Activated CD4-positive, alpha-beta T cell treated with anti-CD3 and anti-CD28 coated beads, Interleukin-2, amount 10 ng/mL, durations not matched to agents 7 days and 5 days (primary cell): ENCODE results near the gene VEGFA. TPM values are rescaled to one million over a fixed set of nuclear protein-coding genes. Genes with fewer than 3 reads are reported as not detected.
A peak's percentile ranks its signal among the peaks of the same experiment; 100 is the strongest.

Experiments
- CTCF ChIA-PET: fragments of 350-600 bp; sonication (Branson Sonifier 250); formaldehyde crosslinking; loops from one replicate; lab custom pipeline; 2021; ENCODE audit warnings: antibody characterized with exemption; lab: Charles Lee
- POLR2A ChIA-PET: fragments of 350-600 bp; sonication (Branson Sonifier 250); formaldehyde crosslinking; loops from one replicate; lab custom pipeline; 2021; ENCODE audit warnings: antibody characterized with exemption; lab: Charles Lee
- DNase-seq: peaks from one replicate; pipeline ENCODE4 v3.0.0-alpha.2; 2020
- H3K27ac Mint-ChIP-seq: one replicate; pipeline ENCODE4 v1.8.0; 2021; ENCODE audit warnings: mild to moderate bottlenecking, moderate library complexity, mixed read lengths
- H3K27me3 Mint-ChIP-seq: one replicate; pipeline ENCODE4 v1.8.0; 2021; ENCODE audit warnings: mixed read lengths
- H3K36me3 Mint-ChIP-seq: one replicate; pipeline ENCODE4 v1.8.0; 2021; ENCODE audit warnings: low read depth, mixed read lengths
- H3K4me1 Mint-ChIP-seq: one replicate; pipeline ENCODE4 v1.8.0; 2021; ENCODE audit warnings: mixed read lengths
- H3K4me3 Mint-ChIP-seq: one replicate; pipeline ENCODE4 v1.8.0; 2021; ENCODE audit warnings: mild to moderate bottlenecking, moderate library complexity, mixed read lengths
- H3K9me3 Mint-ChIP-seq: one replicate; pipeline ENCODE4 v1.8.0; 2021; ENCODE audit warnings: mixed read lengths
- total RNA-seq, 2 experiments: library from RNA; stranded (reverse); gene quantifications; one replicate each; pipeline ENCODE4 v1.2.3, GENCODE V29; 2021

The VEGFA gene
- total RNA-seq: 10 to 100 TPM; 23.7 to 25.8 TPM

GRCh38 chr6:43769526-43770371, at the start of gene VEGFA:
TSS of gene VEGFA (plus strand) at chr6:43770211.
- H3K9me3 Mint-ChIP-seq: no peaks in the 10 kb centered on the region
- peak; percentile 91 for DNase-seq
- peak within 1 kb of the TSS; percentile 86 for H3K27ac Mint-ChIP-seq
- H3K4me1 Mint-ChIP-seq: peaks cover 31% of the 10 kb centered on the region
- peak within 1 kb of the TSS; percentile 88 for H3K4me3 Mint-ChIP-seq
- peaks cover 3% of the 10 kb centered on the region for H3K36me3 Mint-ChIP-seq
- POLR2A ChIA-PET: interaction anchor here (0.6 to 0.7 kb wide), 2 partner anchors 292 to 304 kb away, joined by 3 read pairs; no protein-coding TSS in a partner anchor
- CTCF ChIA-PET: interaction anchor here (0.6 to 4.4 kb wide), 38 partner anchors 8 to 452 kb away, joined by 3 to 45 read pairs (median 4); partner anchors contain the start of genes MAD2L1BP and RSPH9
- peaks cover 5% of the 10 kb centered on the region for H3K27me3 Mint-ChIP-seq

GRCh38 chr6:43720999-43721398, 49.0 kb upstream of the VEGFA start:
- H3K4me3 Mint-ChIP-seq: no peak overlapping the region
- no peaks in the 10 kb centered on the region for H3K9me3 Mint-ChIP-seq
- POLR2A ChIA-PET: no interaction called here
- H3K4me1 Mint-ChIP-seq: peaks cover 28% of the 10 kb centered on the region
- peaks cover 8% of the 10 kb centered on the region for H3K27me3 Mint-ChIP-seq
- no peak for DNase-seq
- no peak overlapping the region for H3K27ac Mint-ChIP-seq
- no peaks in the 10 kb centered on the region for H3K36me3 Mint-ChIP-seq
- CTCF ChIA-PET: interaction anchor here (0.6 to 2.1 kb wide), 5 partner anchors 11 to 353 kb away, joined by 3 to 5 read pairs (median 3); no protein-coding TSS in a partner anchor

GRCh38 chr6:43722920-43723545, 47.0 kb upstream of the VEGFA start:
- DNase-seq: no peak
- no peaks in the 10 kb centered on the region for H3K36me3 Mint-ChIP-seq
- no peak overlapping the region for H3K27ac Mint-ChIP-seq
- ChIA-PET CTCF (interaction anchor here (0.6 to 2.6 kb wide), 5 partner anchors 12 to 356 kb away, joined by 3 to 10 read pairs (median 3); no protein-coding TSS in a partner anchor), POLR2A (no interaction called here)
- peaks cover 8% of the 10 kb centered on the region for H3K27me3 Mint-ChIP-seq
- H3K4me3 Mint-ChIP-seq: no peak overlapping the region
- H3K9me3 Mint-ChIP-seq: no peaks in the 10 kb centered on the region
- peaks cover 32% of the 10 kb centered on the region for H3K4me1 Mint-ChIP-seq

GRCh38 chr6:43723737-43724295, 46.2 kb upstream of the VEGFA start:
- ChIA-PET POLR2A (no interaction called here), CTCF (interaction anchor here (0.6 to 2.6 kb wide), 7 partner anchors 11 to 1800 kb away, joined by 3 to 10 read pairs (median 3); no protein-coding TSS in a partner anchor)
- Mint-ChIP-seq H3K4me1 (peaks cover 32% of the 10 kb centered on the region), H3K27ac (no peak overlapping the region), H3K27me3 (peaks cover 8% of the 10 kb centered on the region), H3K4me3 (no peak overlapping the region), H3K36me3 (no peaks in the 10 kb centered on the region), H3K9me3 (no peaks in the 10 kb centered on the region)
- peak; percentile 76 for DNase-seq

GRCh38 chr6:43724354-43724753, 45.7 kb upstream of the VEGFA start:
- CTCF ChIA-PET: interaction anchor here (0.6 to 2.6 kb wide), 12 partner anchors 10 to 1800 kb away, joined by 3 to 10 read pairs (median 3); no protein-coding TSS in a partner anchor

GRCh38 chr6:43724914-43725642, 44.9 kb upstream of the VEGFA start:
- Mint-ChIP-seq H3K9me3 (no peaks in the 10 kb centered on the region), H3K36me3 (no peaks in the 10 kb centered on the region), H3K27ac (peak overlapping the region; percentile 83), H3K4me1 (peaks cover 32% of the 10 kb centered on the region), H3K4me3 (peak overlapping the region; percentile 36), H3K27me3 (peaks cover 8% of the 10 kb centered on the region)
- ChIA-PET CTCF (interaction anchor here (0.5 to 2.6 kb wide), 14 partner anchors 9 to 369 kb away, joined by 3 to 10 read pairs (median 3); no protein-coding TSS in a partner anchor), POLR2A (interaction anchor here (1.0 kb wide), 1 partner anchor 46 kb away, joined by 4 read pairs; no protein-coding TSS in a partner anchor)
- DNase-seq: peak; percentile 76

More at GRCh38 chr6:43724354-43724753, 45.7 kb upstream of the VEGFA start:
- no peaks in the 10 kb centered on the region for H3K9me3 Mint-ChIP-seq
- peaks cover 32% of the 10 kb centered on the region for H3K4me1 Mint-ChIP-seq
- H3K27ac Mint-ChIP-seq: peak overlapping the region; percentile 83
- peaks cover 8% of the 10 kb centered on the region for H3K27me3 Mint-ChIP-seq
- DNase-seq: no peak
- no peak overlapping the region for H3K4me3 Mint-ChIP-seq
- POLR2A ChIA-PET: no interaction called here
- no peaks in the 10 kb centered on the region for H3K36me3 Mint-ChIP-seq

GRCh38 chr6:43725643-43726580, 44.1 kb upstream of the VEGFA start:
- DNase-seq: no peak
- Mint-ChIP-seq H3K27ac (peak overlapping the region; percentile 83), H3K27me3 (peaks cover 7% of the 10 kb centered on the region), H3K4me1 (peaks cover 32% of the 10 kb centered on the region), H3K36me3 (peaks cover under 1% of the 10 kb centered on the region), H3K4me3 (peak overlapping the region; percentile 36), H3K9me3 (peaks cover 5% of the 10 kb centered on the region)
- ChIA-PET POLR2A (interaction anchor here (1.0 kb wide), 1 partner anchor 45 kb away, joined by 4 read pairs; no protein-coding TSS in a partner anchor), CTCF (interaction anchor here (0.5 to 2.6 kb wide), 9 partner anchors 8 to 357 kb away, joined by 3 to 10 read pairs (median 3); no protein-coding TSS in a partner anchor)

- peaks cover 32% of the 10 kb centered on the region for H3K4me1 Mint-ChIP-seq
- H3K36me3 Mint-ChIP-seq: peaks cover 6% of the 10 kb centered on the region
- DNase-seq: no peak
- POLR2A ChIA-PET: no interaction called here
- H3K27me3 Mint-ChIP-seq: peaks cover 2% of the 10 kb centered on the region
- H3K4me3 Mint-ChIP-seq: no peak overlapping the region
- peaks cover 8% of the 10 kb centered on the region for H3K9me3 Mint-ChIP-seq
- no peak overlapping the region for H3K27ac Mint-ChIP-seq
- CTCF ChIA-PET: interaction anchor here (0.6 to 1.8 kb wide), 3 partner anchors 10 to 21 kb away, joined by 3 to 4 read pairs (median 3); no protein-coding TSS in a partner anchor
These were observed 42.4 kb upstream of the VEGFA start for GRCh38 chr6:43727634-43728033.

- H3K4me1 Mint-ChIP-seq: peaks cover 28% of the 10 kb centered on the region
- ChIA-PET POLR2A (no interaction called here), CTCF (interaction anchor here (0.6 to 1.8 kb wide), 3 partner anchors 9 to 20 kb away, joined by 3 to 4 read pairs (median 3); no protein-coding TSS in a partner anchor)
- H3K4me3 Mint-ChIP-seq: no peak overlapping the region
- peaks cover 2% of the 10 kb centered on the region for H3K27me3 Mint-ChIP-seq
- DNase-seq: no peak
- peaks cover 8% of the 10 kb centered on the region for H3K9me3 Mint-ChIP-seq
- peaks cover 6% of the 10 kb centered on the region for H3K36me3 Mint-ChIP-seq
- H3K27ac Mint-ChIP-seq: no peak overlapping the region
These were observed 41.4 kb upstream of the VEGFA start for GRCh38 chr6:43728586-43728985.

- H3K4me3 Mint-ChIP-seq: no peak overlapping the region
- DNase-seq: no peak
- ChIA-PET CTCF (interaction anchor here (1.5 kb wide), 1 partner anchor 351 kb away, joined by 5 read pairs; no protein-coding TSS in a partner anchor), POLR2A (no interaction called here)
- H3K9me3 Mint-ChIP-seq: peaks cover 8% of the 10 kb centered on the region
- peaks cover 2% of the 10 kb centered on the region for H3K27me3 Mint-ChIP-seq
- H3K4me1 Mint-ChIP-seq: peaks cover 25% of the 10 kb centered on the region
- H3K27ac Mint-ChIP-seq: no peak overlapping the region
- peaks cover 6% of the 10 kb centered on the region for H3K36me3 Mint-ChIP-seq
These were observed 40.5 kb upstream of the VEGFA start for GRCh38 chr6:43729537-43729936.

GRCh38 chr6:43730634-43731033, 39.4 kb upstream of the VEGFA start:
- peaks cover 8% of the 10 kb centered on the region for H3K9me3 Mint-ChIP-seq
- H3K27me3 Mint-ChIP-seq: peaks cover 2% of the 10 kb centered on the region
- H3K4me3 Mint-ChIP-seq: no peak overlapping the region
- DNase-seq: no peak
- H3K27ac Mint-ChIP-seq: no peak overlapping the region
- H3K4me1 Mint-ChIP-seq: peaks cover 20% of the 10 kb centered on the region
- ChIA-PET POLR2A (no interaction called here), CTCF (interaction anchor here (1.5 kb wide), 1 partner anchor 349 kb away, joined by 5 read pairs; no protein-coding TSS in a partner anchor)
- peaks cover 6% of the 10 kb centered on the region for H3K36me3 Mint-ChIP-seq
